Lower lobe of right lung (tissue), 2 donors: ENCODE results near the gene RAB31. TPM values are rescaled to one million over a fixed set of nuclear protein-coding genes. Genes with fewer than 3 reads are reported as not detected.

ENCODE experiments used
- ATAC-seq, 2 donors: fragments of 200-7000 bp; cut with Tn5 transposase; one replicate each; pipeline ENCODE4 v1.9.1; 2020 to 2022; ENCODE audit warnings: mild to moderate bottlenecking in 2 of 2, moderate library complexity in 2 of 2
- DNase-seq: peaks from one replicate; pipeline ENCODE4 v3.0.0-alpha.2; 2020
- H3K27ac ChIP-seq: fragments of 200-600 bp; one replicate; pipeline ENCODE4 v1.8.0; 2022
- H3K27me3 ChIP-seq: fragments of 200-600 bp; one replicate; pipeline ENCODE4 v1.8.0; 2022; ENCODE audit warnings: low read depth
- H3K36me3 ChIP-seq: fragments of 200-600 bp; one replicate; pipeline ENCODE4 v1.8.0; 2022; ENCODE audit warnings: mild to moderate bottlenecking
- H3K4me1 ChIP-seq: fragments of 200-600 bp; one replicate; pipeline ENCODE4 v1.8.0; 2022
- H3K4me3 ChIP-seq: fragments of 200-600 bp; one replicate; pipeline ENCODE4 v1.8.0; 2022; ENCODE audit warnings: mild to moderate bottlenecking
- H3K9me3 ChIP-seq: fragments of 200-600 bp; one replicate; pipeline ENCODE4 v1.8.0; 2022
- CTCF ChIP-seq: fragments of 200-600 bp; IDR thresholded peaks from one replicate; pipeline ENCODE4 v1.8.0; 2022; ENCODE audit warnings: antibody characterized with exemption, mild to moderate bottlenecking
- intact Hi-C: fragments of 100-400 bp; cut with DNase I; formaldehyde crosslinking; loops from one replicate; pipeline ENCODE4 v1.11.0; 2022
- long read RNA-seq: library from polyadenylated mRNA; unstranded; transcript quantifications from one replicate; pipeline ENCODE4 v2.0.0, GENCODE V29; 2021
- total RNA-seq: library from RNA; stranded (reverse); fragmentation: NEBNext Ultra II Directional; extraction: Animal tissue kit (Norgen Biotek cat#: 25700); gene quantifications from one replicate; pipeline ENCODE4 v1.2.1, GENCODE V29; 2021
- donor health status: DM: no; HTN: yes; CAD: no; lungs with severe emphysema.

RAB31 gene
- 110 TPM for total RNA-seq
- long read RNA-seq, full-length matches to known transcripts: 252 of 316 reads
- long read RNA-seq, partial matches to known transcripts: 15 of 316 reads
- long read RNA-seq, other reads (novel, unspliced or antisense): 49 of 316 reads

- peak within 1 kb of the TSS; percentile 89 for H3K27ac ChIP-seq
- intact Hi-C loops: no loop called here
- peaks cover 33% of the 10 kb centered on the region for H3K4me1 ChIP-seq
- no peaks in the 10 kb centered on the region for H3K9me3 ChIP-seq
- H3K4me3 ChIP-seq: peak within 1 kb of the TSS; percentile 76
- no peaks in the 10 kb centered on the region for H3K36me3 ChIP-seq
- no peaks in the 10 kb centered on the region for H3K27me3 ChIP-seq
- ATAC-seq (peak; percentile 90 to 93), DNase-seq (peak; percentile 89)
- no peak for TF ChIP-seq CTCF
Measured at GRCh38 chr18:9708057-9708433, at the start of gene RAB31. Gene RAB31, plus strand, starts transcription at chr18:9708301. Its CDS starts 105 bp downstream, at chr18:9708406.

GRCh38 chr18:9659499-9660375 lies 48.4 kb upstream of the RAB31 start:
- intact Hi-C loops: no loop called here
- TF ChIP-seq CTCF: no peak
- Histone ChIP-seq H3K4me3 (no peak overlapping the region), H3K27me3 (no peaks in the 10 kb centered on the region), H3K9me3 (no peaks in the 10 kb centered on the region), H3K36me3 (no peaks in the 10 kb centered on the region), H3K4me1 (no peaks in the 10 kb centered on the region), H3K27ac (no peak overlapping the region)
- DNase-seq (no peak), ATAC-seq (no peak)

- no peak for DNase-seq
- TF ChIP-seq CTCF: no peak
- H3K36me3 ChIP-seq: no peaks in the 10 kb centered on the region
- no peak overlapping the region for H3K4me3 ChIP-seq
- no peak overlapping the region for H3K27ac ChIP-seq
- no peaks in the 10 kb centered on the region for H3K4me1 ChIP-seq
- intact Hi-C loops: no loop called here
- ATAC-seq: no peak
- no peaks in the 10 kb centered on the region for H3K9me3 ChIP-seq
- H3K27me3 ChIP-seq: no peaks in the 10 kb centered on the region
Measured at GRCh38 chr18:9661564-9661963, 46.5 kb upstream of the RAB31 start.

- no peaks in the 10 kb centered on the region for H3K9me3 ChIP-seq
- peak overlapping the region; percentile 54 for H3K27ac ChIP-seq
- no peaks in the 10 kb centered on the region for H3K27me3 ChIP-seq
- no peaks in the 10 kb centered on the region for H3K36me3 ChIP-seq
- DNase-seq (peak; percentile 50), ATAC-seq (peak; percentile 81 to 91)
- H3K4me3 ChIP-seq: no peak overlapping the region
- H3K4me1 ChIP-seq: no peaks in the 10 kb centered on the region
- no peak for TF ChIP-seq CTCF
- intact Hi-C loops: no loop called here
Measured at GRCh38 chr18:9663377-9663776, 44.7 kb upstream of the RAB31 start.

- intact Hi-C loops: no loop called here
- no peaks in the 10 kb centered on the region for H3K9me3 ChIP-seq
- ATAC-seq (no peak), DNase-seq (no peak)
- H3K4me3 ChIP-seq: no peak overlapping the region
- TF ChIP-seq CTCF: no peak
- no peak overlapping the region for H3K27ac ChIP-seq
- no peaks in the 10 kb centered on the region for H3K27me3 ChIP-seq
- no peaks in the 10 kb centered on the region for H3K36me3 ChIP-seq
- H3K4me1 ChIP-seq: no peaks in the 10 kb centered on the region
Measured at GRCh38 chr18:9665314-9665713, 42.8 kb upstream of the RAB31 start.
